Measurements from ENCODE around the gene DNM2.

DNM2 gene

DNA sequence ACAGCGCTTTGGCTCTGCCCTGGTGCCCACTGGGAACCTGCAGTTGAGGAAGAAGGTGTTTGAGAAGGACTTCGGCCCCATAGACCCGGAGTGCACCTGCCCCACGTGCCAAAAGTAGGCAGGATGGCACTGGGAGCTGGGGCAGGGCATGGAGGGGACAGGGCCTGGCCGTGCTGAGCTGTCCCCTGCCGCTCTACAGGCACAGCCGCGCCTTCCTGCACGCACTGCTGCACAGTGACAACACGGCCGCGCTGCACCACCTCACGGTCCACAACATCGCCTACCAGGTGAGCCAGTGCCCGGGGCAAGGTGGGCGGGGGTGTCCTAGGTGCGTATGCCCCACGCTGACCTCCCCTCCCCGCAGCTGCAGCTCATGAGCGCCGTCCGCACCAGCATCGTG, 5.1 kb upstream of the DNM2 start:
- no peak overlapping the region for H3K27ac ChIP-seq (ENCODE audit: low read length)

DNA sequence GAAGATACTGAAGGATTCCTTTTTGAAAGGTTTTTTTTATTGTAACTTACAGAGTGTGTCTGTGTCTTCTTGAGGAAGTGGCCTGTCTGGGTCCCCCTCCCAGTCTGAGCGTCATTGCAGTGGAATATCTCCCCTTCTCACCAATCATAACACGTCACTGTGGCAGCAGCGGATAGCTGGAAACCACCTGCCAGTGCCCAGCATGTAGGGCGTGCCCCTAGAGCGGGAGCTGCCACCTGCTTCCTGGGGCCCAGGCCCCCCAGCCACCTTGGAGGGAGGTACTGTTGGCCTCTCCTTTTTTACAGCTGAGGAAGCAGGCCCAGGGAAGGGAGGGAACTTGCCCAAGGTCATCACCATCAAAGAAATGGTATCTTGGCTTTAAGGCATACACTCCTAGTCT, 4.6 kb upstream of the DNM2 start:
- no peak for TF ChIP-seq EZH2phosphoT487 (IDR thresholded peaks at IDR 0.05; ENCODE audit: low read depth)
- peaks cover 3% of the 10 kb centered on the region for H3K79me2 ChIP-seq (ENCODE audit: low read length)
- no peaks in the 10 kb centered on the region for H3K9me3 ChIP-seq (ENCODE audit: insufficient read depth, low read length)
- H3K27ac ChIP-seq (ENCODE audit: low read length) = no peak overlapping the region
- no peaks in the 10 kb centered on the region for H3K4me1 ChIP-seq (ENCODE audit: low read length)
- no peaks in the 10 kb centered on the region for H3K27me3 ChIP-seq (ENCODE audit: low read depth, low read length)
- no peak overlapping the region for H3K9ac ChIP-seq (ENCODE audit: low read length)
- no peak overlapping the region for H2AFZ ChIP-seq (ENCODE audit: low read depth, low read length)
- H3K4me3 ChIP-seq (ENCODE audit: low read length) = no peak overlapping the region
- no peak overlapping the region for H3K4me2 ChIP-seq (ENCODE audit: low read length)
- H4K20me1 ChIP-seq (ENCODE audit: insufficient read depth, low read length) = no peaks in the 10 kb centered on the region
- H3K36me3 ChIP-seq (replicated peaks; ENCODE audit: low read depth, low read length) = peaks cover 25% of the 10 kb centered on the region

More for the DNA sequence above, 5.1 kb upstream of the DNM2 start:
- Histone ChIP-seq H2AFZ (ENCODE audit: low read depth, low read length) (no peak overlapping the region), H3K4me3 (ENCODE audit: low read length) (no peak overlapping the region), H3K27me3 (ENCODE audit: low read depth, low read length) (no peaks in the 10 kb centered on the region), H3K4me1 (ENCODE audit: low read length) (no peaks in the 10 kb centered on the region), H3K9me3 (ENCODE audit: insufficient read depth, low read length) (no peaks in the 10 kb centered on the region), H3K9ac (ENCODE audit: low read length) (no peak overlapping the region), H4K20me1 (ENCODE audit: insufficient read depth, low read length) (no peaks in the 10 kb centered on the region), H3K79me2 (ENCODE audit: low read length) (no peaks in the 10 kb centered on the region; the same call in 1 of the 2 replicates), H3K36me3 (replicated peaks; ENCODE audit: low read depth, low read length) (peaks cover 27% of the 10 kb centered on the region), H3K4me2 (ENCODE audit: low read length) (no peak overlapping the region)
- no peak for TF ChIP-seq EZH2phosphoT487 (IDR thresholded peaks at IDR 0.05; ENCODE audit: low read depth)
- TF ChIP-seq, protein P1, sequence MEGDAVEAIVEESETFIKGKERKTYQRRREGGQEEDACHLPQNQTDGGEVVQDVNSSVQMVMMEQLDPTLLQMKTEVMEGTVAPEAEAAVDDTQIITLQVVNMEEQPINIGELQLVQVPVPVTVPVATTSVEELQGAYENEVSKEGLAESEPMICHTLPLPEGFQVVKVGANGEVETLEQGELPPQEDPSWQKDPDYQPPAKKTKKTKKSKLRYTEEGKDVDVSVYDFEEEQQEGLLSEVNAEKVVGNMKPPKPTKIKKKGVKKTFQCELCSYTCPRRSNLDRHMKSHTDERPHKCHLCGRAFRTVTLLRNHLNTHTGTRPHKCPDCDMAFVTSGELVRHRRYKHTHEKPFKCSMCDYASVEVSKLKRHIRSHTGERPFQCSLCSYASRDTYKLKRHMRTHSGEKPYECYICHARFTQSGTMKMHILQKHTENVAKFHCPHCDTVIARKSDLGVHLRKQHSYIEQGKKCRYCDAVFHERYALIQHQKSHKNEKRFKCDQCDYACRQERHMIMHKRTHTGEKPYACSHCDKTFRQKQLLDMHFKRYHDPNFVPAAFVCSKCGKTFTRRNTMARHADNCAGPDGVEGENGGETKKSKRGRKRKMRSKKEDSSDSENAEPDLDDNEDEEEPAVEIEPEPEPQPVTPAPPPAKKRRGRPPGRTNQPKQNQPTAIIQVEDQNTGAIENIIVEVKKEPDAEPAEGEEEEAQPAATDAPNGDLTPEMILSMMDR (IDR thresholded peaks at IDR 0.05; ENCODE audit: low read depth, low read length) = no peak

DNA sequence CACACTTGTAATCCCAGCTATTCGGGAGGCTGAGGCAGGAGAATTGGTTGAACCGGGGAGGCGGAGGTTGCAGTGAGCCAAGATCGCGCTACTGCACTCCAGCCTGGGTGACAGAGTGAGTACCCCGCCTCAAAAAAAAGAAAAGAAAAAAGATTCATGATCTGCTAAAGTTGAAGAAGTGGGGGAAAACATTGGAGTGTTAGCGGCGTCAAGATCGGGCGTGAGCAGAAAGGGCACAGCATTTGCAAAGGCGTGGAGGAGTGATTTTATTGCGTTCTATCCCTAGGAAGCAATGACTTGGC, 874 bp upstream of the DNM2 start:
- H3K27ac ChIP-seq (ENCODE audit: low read length) = peak overlapping the region; percentile 4; the same call in 1 of the 2 replicates

DNA sequence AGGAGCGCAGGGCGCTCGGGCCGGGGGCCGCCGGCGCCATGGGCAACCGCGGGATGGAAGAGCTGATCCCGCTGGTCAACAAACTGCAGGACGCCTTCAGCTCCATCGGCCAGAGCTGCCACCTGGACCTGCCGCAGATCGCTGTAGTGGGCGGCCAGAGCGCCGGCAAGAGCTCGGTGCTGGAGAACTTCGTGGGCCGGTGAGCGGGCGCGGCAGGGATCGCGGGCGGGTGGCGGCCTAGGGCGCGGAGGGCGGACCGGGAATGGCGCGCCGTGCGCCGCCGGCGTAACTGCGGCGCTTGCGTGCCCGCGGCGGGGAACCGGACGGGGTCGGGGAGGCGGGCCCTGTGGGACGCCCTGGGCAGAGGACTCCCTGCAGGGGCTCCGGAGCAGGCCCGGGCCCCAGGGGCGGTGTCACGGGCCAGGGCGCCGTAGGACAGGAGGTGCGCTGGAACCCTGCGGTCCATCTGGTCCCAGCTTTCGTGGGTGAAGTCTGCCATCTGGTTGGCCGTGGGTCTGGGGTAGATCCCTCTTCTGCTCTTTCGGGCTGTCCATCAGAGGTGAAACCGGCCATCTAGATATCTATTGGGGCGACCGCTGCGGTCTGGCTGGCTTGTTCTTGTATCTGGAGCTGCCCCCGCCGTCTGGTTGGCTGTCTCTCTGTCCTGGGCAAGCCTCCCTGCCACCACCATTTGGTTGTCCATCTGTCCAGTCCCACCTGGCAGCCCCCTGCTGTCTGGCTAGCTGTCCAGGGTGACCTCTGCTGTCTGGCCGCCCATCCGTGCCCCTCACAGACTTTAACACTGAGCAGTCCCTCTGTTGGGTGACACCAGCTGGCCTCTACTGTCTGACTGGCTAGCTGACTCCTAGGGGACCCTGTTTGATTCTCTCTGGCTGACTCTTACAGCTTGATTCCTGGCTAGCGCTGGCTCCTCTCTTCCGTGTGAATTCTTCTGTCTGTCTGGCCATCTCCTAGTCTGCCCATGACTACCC, 622 bp downstream of the DNM2 start:
- Histone ChIP-seq H3K4me2 (ENCODE audit: low read length) (peak overlapping the region; percentile 91), H2AFZ (ENCODE audit: low read depth, low read length) (no peak overlapping the region), H3K9me3 (ENCODE audit: insufficient read depth, low read length) (no peaks in the 10 kb centered on the region), H3K79me2 (ENCODE audit: low read length) (peaks cover 55% of the 10 kb centered on the region), H3K9ac (ENCODE audit: low read length) (peak overlapping the region; percentile 83), H3K27me3 (ENCODE audit: low read depth, low read length) (no peaks in the 10 kb centered on the region), H4K20me1 (ENCODE audit: insufficient read depth, low read length) (peaks cover 29% of the 10 kb centered on the region), H3K36me3 (replicated peaks; ENCODE audit: low read depth, low read length) (peaks cover 13% of the 10 kb centered on the region), H3K27ac (ENCODE audit: low read length) (peak overlapping the region; percentile 47), H3K4me3 (ENCODE audit: low read length) (peak overlapping the region; percentile 82), H3K4me1 (ENCODE audit: low read length) (peaks cover 11% of the 10 kb centered on the region)
- no peak for TF ChIP-seq EZH2phosphoT487 (IDR thresholded peaks at IDR 0.05; ENCODE audit: low read depth)
- TF ChIP-seq, protein P1 (IDR thresholded peaks at IDR 0.05; ENCODE audit: low read depth, low read length) = no peak

More for the DNA sequence above, 874 bp upstream of the DNM2 start:
- Histone ChIP-seq H4K20me1 (ENCODE audit: insufficient read depth, low read length) (peaks cover 26% of the 10 kb centered on the region), H3K9ac (ENCODE audit: low read length) (peak overlapping the region; percentile 46), H2AFZ (ENCODE audit: low read depth, low read length) (peak overlapping the region; percentile 75), H3K36me3 (replicated peaks; ENCODE audit: low read depth, low read length) (peaks cover 23% of the 10 kb centered on the region), H3K9me3 (ENCODE audit: insufficient read depth, low read length) (no peaks in the 10 kb centered on the region), H3K4me2 (ENCODE audit: low read length) (peak overlapping the region; percentile 74), H3K79me2 (ENCODE audit: low read length) (peaks cover 40% of the 10 kb centered on the region), H3K4me3 (ENCODE audit: low read length) (peak overlapping the region; percentile 72), H3K4me1 (ENCODE audit: low read length) (peaks cover 11% of the 10 kb centered on the region), H3K27me3 (ENCODE audit: low read depth, low read length) (no peaks in the 10 kb centered on the region)
- TF ChIP-seq EZH2phosphoT487 (IDR thresholded peaks at IDR 0.05; ENCODE audit: low read depth) = no peak
- TF ChIP-seq, protein P1 (IDR thresholded peaks at IDR 0.05; ENCODE audit: low read depth, low read length) = no peak

Measured in OCI-LY3 (cell line).